ENCODE measurements around the gene TRAF5.
"Not testable (repeated sequence)": the region's sequence is repeated elsewhere in the genome, so short reads cannot be mapped to it uniquely, and the experiment has no call there.

Gene TRAF5

DNA sequence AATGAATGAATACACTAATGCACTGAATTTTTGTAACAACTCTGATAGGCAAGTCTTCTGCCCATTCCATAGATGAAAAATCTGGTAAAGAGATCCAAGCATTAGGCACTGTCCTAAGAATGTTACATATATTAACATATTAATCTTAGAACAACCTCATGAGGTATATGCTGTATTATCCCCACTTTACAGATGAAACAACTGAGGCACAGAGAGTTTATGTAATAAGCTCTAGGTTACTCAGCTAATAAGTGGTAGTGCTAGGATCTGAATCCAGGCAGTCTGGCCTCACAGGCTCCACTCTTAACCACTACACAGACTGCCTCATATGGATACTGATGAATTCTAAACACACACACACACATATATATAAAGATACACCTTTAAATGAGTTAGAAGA is 52.8 kb downstream of the TRAF5 start:
- DNase-seq, result no peak

DNA sequence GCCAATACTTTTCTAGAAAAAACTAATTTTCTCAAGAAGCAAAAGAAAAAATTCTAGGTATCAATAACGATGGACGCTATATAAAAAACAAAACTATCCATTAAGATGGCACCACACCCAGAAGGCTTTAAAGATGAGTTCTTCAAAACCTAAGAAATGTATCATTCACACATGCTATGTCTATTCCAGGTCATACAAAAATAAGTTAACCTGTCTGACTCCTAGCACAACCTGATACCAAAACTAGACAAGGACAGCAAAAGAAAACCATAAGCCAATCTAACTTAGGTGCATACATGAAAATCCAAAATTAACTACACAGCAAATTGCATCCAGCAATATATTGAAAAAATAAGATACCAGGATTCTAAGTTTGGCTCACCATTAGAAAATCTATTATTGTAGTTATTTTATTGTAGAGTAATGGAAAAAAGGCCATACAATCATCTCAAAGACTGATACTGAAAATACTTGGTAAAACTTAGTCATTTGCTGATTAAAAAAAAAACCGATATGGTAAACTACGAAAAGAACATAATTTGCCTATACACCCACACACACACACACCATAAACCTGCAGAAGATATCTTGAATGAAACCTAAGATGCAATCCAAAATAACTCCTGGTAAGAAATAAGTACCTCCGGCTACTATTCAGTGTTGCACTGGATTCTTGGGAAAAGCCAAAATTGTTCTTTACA is 55.0 kb downstream of the TRAF5 start:
- no peak for DNase-seq

DNA sequence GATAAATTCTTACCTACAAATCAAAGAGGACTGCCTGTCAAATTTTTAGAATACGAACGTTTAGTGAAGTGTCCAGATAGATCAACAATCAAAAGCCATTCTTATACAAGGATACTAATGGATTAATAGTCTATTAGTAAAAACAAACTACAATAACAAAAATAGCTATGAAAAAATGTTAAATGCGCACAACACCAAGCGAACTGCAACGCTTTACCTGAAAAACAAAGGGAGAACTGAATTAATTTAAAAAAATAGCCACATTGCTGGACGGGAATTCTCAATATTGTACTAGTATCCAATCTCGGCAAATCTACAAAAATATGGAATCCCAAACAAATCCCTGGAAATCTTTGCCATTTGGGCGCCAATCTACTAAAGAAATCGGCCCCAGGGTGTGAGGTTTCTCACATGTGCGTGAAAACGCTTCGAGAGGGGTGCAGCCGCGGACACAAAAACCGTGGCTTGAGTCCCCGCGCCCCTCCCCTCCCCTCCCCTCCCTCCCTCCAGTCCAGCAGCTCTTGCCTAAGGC is 55.6 kb downstream of the TRAF5 start:
- no peak for DNase-seq

DNA sequence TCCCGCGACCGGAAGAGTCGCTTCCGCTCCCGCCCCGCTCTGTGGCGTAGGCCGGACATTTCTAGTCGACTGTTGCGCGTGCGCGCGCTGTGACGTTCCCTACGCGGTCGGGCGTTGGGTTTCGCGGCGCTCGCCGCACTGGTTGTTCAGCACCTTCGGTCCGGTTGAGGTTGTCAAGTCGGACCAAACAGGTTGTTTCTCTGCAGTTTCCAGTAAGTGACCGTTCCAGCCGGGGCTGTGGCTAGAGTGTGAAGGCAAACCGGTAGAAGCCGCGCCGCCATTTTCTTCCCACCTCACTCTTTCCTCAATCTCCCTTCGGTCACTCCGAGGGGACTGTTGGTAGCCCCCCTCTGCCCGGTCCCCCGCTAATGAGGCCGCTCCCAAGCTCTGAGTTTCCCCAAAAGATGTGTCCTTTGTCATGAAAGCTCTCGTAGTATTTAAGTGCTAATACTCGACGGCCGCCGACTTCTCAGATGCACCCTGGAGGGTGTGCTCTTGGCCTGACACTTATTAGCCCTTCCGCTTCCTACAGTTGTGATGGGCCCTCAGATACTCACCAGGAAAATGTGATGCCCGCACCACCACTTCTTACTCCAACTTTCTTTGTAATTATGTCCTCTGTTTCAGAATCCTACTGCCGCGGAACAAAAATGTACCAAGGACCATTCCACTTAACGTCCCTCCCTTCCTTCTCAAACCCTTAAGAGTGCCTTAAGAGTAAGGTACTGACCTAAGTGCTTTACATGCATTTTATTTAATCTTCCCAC is 56.3 kb downstream of the TRAF5 start:
- peak; percentile 89 for DNase-seq

DNA sequence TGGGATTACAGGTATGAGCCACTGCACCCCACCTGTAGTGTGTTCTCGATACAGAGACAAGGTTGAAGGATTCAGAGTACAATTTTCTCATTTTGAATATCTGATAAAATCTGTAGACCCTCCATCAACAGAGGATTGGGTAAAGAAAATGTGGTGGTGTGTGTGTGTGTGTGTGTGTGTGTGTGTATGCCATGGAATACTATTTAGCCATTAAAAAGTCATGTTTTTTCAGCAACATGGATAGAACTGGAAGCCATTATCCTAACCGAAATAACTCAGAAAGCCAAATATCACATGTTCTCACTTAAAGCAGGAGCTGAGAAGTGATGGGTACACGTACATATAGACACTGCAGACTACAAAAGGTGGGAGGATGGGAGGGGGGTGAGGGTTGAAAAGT is 57.9 kb downstream of the TRAF5 start:
- DNase-seq, result no peak

DNA sequence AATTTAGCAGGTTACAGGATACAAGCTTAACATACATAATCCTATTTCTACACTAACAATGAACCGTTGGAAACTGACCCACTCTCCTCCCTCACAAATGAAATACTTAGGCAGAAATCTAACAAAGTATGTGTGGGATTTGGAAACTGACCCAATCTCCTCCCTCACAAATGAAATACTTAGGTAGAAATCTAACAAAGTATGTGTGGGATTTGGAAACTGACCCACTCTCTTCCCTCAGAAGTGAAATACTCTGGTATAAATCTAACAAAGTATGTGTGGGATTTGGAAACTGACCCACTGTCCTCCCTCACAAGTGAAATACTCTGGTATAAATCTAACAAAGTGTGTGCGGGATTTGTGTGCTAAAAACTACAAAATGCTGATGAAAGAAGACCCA is 60.3 kb downstream of the TRAF5 start:
- no peak for DNase-seq

DNA sequence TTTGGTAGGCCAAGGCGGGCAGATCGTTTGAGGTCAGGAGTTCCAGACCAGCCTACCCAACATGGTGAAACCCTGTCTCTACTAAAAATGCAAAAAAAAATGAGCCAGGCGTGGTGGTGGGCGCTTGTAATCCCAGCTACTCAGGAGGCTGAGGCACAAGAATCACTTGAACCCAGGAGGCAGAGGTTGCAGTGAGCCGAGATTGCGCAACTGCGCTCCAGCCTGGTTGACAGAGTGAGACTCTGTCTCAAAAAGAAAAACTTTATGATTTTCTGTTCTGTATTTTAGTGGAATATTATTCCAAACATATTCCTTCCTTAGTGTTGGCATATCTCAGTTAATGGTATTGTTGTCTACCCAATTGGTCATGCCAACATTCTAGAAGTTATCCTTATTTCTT is 64.2 kb downstream of the TRAF5 start:
- not testable (repeated sequence) for DNase-seq

DNA sequence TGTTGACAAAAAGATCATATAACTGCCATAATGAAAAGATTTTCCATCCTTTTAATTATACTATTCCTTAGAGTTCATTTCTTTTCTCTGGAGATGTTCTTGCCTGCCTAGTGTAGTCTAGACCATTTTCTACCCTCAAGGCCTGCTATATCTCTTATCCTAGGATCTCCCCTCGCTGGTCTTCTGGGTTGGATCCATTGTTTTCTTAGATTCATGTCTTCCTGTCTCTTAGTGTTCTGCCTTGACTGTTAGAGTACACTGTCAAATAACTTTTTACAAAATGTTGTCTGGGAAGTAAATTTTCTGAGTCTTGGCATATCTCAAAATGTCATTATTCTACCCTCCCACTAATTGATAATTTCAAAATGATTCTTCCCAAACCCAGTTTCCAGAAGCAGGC is 66.6 kb downstream of the TRAF5 start:
- DNase-seq, result no peak

DNA sequence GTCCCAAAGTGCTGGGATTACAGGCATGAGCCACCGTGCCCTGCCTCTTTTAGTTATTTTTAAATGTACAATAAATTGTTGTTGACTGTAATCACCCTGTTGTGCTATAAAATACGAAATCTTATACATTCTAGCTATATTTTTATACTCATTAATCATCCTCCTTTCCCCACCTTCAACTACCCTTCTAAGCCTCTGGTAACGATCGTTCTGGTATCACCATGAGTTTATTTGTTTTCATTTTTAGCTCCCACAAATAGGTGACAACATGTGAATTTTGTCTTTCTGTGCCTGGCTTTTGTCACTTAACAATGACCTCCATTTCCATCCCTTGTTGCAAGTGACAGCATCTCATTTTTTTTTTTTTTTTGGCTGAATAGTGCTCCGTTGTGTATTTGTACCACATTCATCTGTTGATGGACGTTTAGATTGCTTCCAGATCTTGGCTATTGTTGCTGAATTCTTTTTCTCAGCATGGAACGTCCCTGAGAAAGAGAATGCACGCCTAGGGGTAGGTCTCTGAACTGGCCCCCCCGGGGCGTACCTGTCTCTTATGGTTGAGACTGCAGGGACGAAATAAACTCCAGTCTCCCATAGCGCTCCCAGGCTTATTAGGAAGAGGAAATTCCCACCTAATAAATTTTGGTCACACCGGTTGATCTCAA is 71.8 kb downstream of the TRAF5 start:
- not testable (repeated sequence) for DNase-seq

DNA sequence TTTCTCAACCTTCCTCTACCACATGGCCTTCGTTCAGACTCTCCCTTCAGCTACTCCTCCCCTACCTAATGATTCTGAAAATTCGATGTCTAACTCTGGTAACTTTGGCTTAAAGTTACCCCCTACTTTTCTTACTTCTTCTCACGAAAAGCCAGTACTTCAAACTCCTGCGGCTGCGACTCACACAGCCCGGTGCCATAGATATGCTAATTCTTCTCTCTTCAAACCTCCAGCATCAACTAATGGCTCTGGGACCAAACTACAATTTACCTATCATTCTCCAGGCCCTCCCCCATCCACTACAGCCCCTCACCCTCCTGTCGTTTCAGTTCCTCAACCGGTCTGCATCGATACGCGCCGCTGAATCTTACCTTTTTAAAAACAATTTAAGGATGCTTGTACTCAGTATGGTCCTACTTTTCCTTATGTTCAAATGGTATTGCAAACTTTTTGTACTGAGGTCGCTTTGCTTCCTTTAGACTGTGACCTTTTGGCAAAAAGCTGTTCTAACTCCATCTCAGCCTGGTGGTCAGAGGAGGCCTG is 73.3 kb downstream of the TRAF5 start:
- not testable (repeated sequence) for DNase-seq

DNA sequence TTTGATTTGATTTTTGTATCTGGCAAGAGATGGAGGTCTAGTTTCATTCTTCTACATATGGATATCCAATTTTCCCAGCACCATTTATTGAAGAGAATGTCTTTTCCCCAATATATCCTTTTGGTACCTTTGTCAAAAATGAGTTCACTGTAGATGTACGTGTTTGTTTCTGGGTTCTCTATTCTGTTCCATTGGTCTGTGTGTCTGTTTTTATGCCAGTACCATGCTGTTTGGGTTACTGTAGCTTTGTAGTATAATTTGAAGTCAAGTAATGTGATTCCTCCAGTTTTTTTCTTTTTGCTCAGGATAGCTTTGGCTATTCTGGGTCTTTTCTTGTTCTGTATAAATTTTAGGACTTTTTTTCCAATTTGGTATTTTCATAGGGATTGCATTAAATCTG is 75.1 kb downstream of the TRAF5 start:
- DNase-seq, result not testable (repeated sequence)

DNA sequence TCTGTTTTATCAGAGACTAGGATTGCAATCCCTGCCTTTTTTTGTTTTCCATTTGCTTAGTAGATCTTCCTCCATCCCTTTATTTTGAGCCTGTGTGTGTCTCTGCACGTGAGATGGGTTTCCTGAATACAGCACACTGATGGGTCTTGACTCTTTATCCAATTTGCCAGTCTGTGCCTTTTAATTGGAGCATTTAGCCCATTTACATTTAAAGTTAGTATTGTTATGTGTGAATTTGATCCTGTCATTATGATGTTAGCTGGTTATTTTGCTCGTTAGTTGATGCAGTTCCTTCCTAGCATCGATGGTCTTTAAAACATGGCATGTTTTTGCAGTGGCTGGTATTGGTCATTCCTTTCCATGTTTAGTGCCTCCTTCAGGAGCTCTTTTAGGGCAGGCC is 79.5 kb downstream of the TRAF5 start:
- DNase-seq, result not testable (repeated sequence)

DNA sequence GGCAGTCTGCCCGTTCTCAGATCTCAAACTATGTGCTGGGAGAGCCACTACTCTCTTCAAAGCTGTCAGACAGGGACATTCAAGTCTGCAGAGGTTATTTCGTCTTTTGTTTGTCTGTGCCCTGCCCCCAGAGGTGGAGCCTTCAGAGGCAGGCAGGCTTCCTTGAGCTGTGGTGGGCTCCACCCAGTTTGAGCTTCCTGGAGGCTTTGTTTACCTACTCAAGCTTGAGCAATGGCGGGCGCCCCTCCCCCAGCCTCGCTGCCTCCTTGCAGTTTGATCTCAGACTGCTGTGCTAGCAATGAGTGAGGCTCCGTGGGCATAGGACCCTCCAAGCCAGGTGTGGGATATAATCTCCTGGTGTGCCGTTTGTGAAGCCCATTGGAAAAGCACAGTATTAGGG is 81.1 kb downstream of the TRAF5 start:
- not testable (repeated sequence) for DNase-seq

DNA sequence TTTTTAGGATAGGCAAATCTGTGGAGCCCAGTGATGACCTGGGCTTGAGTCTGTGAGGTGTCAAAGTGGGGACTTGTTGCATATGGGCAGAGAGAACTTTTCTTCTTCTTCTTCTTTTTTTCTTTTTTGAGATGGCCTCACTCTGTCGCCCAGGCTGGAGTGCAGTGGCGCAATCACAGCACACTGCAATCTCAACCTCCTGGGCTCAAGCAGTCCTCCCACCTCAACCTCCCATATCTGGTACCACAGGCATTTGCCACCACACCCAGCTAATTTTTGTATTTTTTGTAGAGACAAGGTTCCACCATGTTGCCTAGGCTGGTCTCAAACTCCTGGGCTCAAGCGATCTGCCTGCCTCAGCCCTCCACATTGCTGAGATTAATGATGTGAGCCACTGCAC is 85.0 kb downstream of the TRAF5 start:
- no peak for DNase-seq

DNA sequence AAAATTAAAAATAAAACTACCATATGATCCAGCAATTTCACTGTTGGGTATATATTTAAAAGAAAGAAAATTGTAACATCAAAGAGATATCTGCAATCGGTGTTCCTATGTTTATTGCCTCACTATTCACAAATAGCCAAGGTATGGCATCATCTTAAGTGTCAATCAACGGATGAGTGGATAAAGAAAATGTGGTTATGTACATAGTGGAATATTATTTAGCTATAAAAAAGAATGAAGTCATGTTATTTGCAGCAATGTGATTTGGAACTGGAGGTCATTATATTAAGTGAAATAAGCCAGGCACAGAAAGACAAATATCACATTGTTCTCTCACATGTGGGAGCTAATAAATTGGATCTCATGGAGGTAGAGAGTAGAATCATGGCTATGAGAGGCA is 89.1 kb downstream of the TRAF5 start:
- DNase-seq, result no peak

DNA sequence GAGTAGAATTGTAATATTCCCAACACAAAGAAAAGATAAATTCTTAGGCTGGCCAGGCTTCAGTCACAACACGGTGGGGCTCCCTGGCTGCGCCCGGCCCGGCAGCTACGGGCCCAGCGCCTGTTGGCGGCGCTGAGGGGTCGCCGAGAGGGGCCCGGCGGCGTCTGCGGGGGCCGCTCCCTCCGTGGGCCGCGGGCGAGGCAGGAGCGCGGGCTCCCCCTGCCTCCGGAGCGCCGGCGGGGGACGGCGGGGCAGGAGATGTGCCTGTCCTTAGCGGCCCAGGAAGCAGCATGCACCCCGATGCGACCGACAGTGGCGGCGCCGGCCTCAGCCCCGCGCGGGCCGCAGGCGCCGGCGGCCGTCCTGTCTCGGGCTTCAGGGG is 89.6 kb downstream of the TRAF5 start:
- peak; percentile 44 for DNase-seq

DNA sequence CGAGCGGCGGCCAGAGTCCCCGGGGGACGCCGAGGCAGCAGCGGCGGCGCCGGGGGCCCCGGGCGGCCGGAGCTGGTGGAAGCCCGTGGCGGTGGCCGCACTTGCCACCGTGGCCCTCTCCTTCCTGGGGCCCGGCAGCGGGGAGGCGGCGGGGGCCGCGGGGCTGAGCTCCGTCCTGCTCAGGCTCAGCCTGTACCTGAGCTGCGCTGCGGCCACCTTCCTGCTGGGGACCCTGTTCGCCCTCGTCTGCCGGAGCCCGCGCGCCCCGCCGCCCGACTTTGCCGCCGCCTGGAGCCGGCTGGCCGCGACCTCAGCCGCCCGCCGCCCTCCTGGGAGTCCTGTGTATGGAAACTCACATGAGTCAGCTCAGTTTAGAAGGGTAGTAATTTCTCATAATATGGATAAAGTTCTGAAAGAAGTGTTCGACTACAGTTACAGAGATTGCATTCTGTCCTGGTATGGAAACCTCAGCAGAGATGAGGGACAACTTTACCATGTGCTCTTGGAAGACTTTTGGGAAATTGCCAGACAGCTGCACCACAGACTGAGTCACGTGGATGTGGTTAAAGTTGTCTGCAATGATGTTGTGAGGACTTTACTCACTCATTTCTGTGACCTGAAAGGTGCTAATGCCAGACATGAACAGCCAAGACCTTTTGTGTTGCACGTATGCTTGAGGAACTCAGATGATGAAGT is 90.1 kb downstream of the TRAF5 start:
- peak; percentile 24 for DNase-seq

DNA sequence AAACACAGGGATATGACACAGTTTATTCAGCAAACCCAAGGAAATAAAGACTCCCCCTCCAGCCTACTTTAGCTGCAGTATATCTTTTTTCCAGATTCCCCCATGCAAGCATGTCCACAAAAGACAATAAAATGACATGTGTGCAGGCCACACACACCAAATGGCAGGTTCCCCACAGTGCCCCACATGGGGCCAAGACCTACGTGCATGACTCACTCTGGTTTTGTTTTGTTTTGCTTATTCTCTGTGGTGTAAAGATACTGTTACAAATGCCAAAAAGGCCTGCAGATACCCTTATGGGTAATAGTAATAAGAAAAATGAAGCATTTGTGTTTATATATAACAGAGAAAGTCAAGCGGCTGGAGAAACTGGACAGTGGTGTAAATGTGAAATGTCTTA is 93.8 kb downstream of the TRAF5 start:
- no peak for DNase-seq

DNA sequence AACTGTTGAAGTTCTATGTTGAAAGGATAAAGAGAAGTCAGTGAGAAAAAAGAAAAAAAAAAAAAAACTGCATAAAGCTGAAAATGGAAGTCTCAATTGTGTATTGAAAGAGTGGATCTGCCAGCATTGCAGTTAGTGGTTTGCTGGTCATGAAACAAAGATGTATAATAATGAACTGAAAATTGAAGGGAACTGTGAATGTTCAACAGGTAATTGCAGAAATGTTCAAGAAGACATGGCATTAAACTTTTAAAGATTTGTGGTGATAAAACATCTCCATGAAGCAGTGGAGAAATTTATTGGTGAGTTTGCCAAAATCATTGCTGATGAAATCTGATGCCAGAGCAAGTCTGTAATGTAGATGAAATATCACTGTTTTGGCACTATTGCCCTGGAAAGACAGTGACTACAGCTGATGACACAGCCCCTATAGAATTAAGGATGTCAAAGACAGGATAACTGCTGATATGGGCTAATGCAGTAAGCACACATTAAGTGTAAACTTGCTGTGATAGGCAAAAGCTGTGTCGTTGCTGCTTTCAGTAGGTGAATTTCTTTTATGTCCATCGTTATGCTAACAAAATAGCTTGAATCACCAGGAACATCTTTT is 94.3 kb downstream of the TRAF5 start:
- no peak for DNase-seq

DNA sequence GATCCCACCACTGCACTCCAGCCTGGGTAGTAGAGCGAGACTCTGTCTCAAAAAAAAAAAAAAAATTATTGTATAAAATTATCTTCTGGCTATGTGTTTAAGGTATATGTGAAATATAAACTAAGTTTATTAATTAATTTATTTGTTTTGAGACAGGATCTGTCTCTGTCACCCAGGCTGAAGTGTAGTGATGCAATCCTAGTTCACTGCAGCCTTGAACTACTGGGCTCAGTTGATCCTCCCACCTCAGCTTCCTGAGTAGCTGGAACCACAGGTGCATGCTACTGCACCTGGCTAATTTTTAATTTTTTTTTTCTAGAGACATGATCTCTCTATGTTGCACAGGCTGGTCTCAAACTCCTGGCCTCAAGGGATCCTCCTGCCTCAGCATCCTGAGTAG is 97.4 kb downstream of the TRAF5 start:
- DNase-seq, result no peak

Measured in NCI-H2227 treated with DMSO at 0.1 percent for 48 hours (cell line).